HepG2 (cell line): ENCODE data around the gene CYP21A2. TPM values are rescaled to one million over a fixed set of nuclear protein-coding genes. Genes with fewer than 3 reads are reported as not detected.

ENCODE experiments used
- BRF2 ChIP-seq: sonication (generic); formaldehyde crosslinking; IDR thresholded peaks from 2 replicates; pipeline ENCODE4 v1.8.1; 2022; ENCODE audit warnings: mild to moderate bottlenecking, missing genetic modification reagents
- EEA1 ChIP-seq: sonication (generic); formaldehyde crosslinking; IDR thresholded peaks from 2 replicates; pipeline ENCODE4 v1.5.1; 2020; ENCODE audit warnings: mild to moderate bottlenecking, missing genetic modification reagents, borderline replicate concordance
- GRHL1 ChIP-seq: sonication (generic); formaldehyde crosslinking; conservative IDR thresholded peaks from 2 replicates; pipeline ENCODE4 v1.8.0; 2022; ENCODE audit warnings: missing genetic modification reagents
- HDAC1 ChIP-seq: sonication (generic); formaldehyde crosslinking; IDR thresholded peaks from 2 replicates; pipeline ENCODE4 v1.5.1; 2020; ENCODE audit warnings: mild to moderate bottlenecking, missing genetic modification reagents
- KDM4B ChIP-seq: sonication (generic); formaldehyde crosslinking; IDR thresholded peaks from 2 replicates; pipeline ENCODE4 v1.4.0; 2020; ENCODE audit warnings: missing genetic modification reagents
- MTA3 ChIP-seq: sonication (generic); formaldehyde crosslinking; IDR thresholded peaks from 2 replicates; pipeline ENCODE4 v1.4.0; 2020; ENCODE audit warnings: missing genetic modification reagents
- PHB2 ChIP-seq: fragments of 450-650 bp; IDR thresholded peaks from 2 replicates; pipeline ENCODE4 v1.6.1; 2018; ENCODE audit not compliant: partially characterized antibody
- TARDBP ChIP-seq: sonication (generic); formaldehyde crosslinking; IDR thresholded peaks from 2 replicates; pipeline ENCODE4 v1.8.0; 2022; ENCODE audit warnings: mild to moderate bottlenecking, missing genetic modification reagents
- USF2 ChIP-seq, 2 experiments: sonication (generic) in 1 of 2; formaldehyde crosslinking in 1 of 2; IDR thresholded peaks; 2 replicates each; pipeline versions ENCODE4 v1.5.1 to v1.6.1; 2011 to 2020; ENCODE audit warnings: borderline replicate concordance in 1 of 2, low read depth in 1 of 2, low read length in 1 of 2, mild to moderate bottlenecking in 1 of 2, missing genetic modification reagents in 1 of 2, moderate library complexity in 1 of 2
- ZNF772 ChIP-seq: sonication (generic); formaldehyde crosslinking; IDR thresholded peaks from 2 replicates; pipeline ENCODE4 v1.5.0; 2020; ENCODE audit warnings: mild to moderate bottlenecking, missing genetic modification reagents
- ZNF773 ChIP-seq: sonication (generic); formaldehyde crosslinking; IDR thresholded peaks from 2 replicates; pipeline ENCODE4 v1.4.0; 2020; ENCODE audit warnings: missing genetic modification reagents, borderline replicate concordance
- polyA plus RNA-seq, 8 experiments: library from polyadenylated mRNA; depleted of rRNA in 3 of 8; stranded (reverse) in 7 of 8; unstranded in 1 of 8; fragments of >200 nt; fragmentation: Illumina TruSeq in 4 of 8; extraction: Trizol in 4 of 8; gene quantifications; 2 replicates each; pipeline versions ENCODE4 v1.2.1 to v1.2.3, GENCODE V29; 2011 to 2016; ENCODE audit warnings: low read depth in 4 of 8, missing spikeins in 1 of 8, mixed read lengths in 1 of 8; ENCODE audit not compliant: insufficient read depth in 1 of 8
- total RNA-seq, 5 experiments: library from RNA; depleted of rRNA; stranded (reverse); fragments of >200 nt; fragmentation: Illumina TruSeq; extraction: Trizol; gene quantifications; 2 replicates each; pipeline ENCODE4 v1.2.3, GENCODE V29; 2016; ENCODE audit warnings: low read depth in 1 of 5
- TF ChIP-seq, protein P1 (sequence below): IDR thresholded peaks from 2 replicates; pipeline ENCODE4 v1.6.1; 2016; ENCODE audit warnings: control low read depth
- TF ChIP-seq, protein P2 (sequence below): sonication (generic); formaldehyde crosslinking; IDR thresholded peaks from 2 replicates; pipeline ENCODE4 v1.4.0; 2020; ENCODE audit warnings: missing genetic modification reagents
- TF ChIP-seq, protein P3 (sequence below): sonication (generic); formaldehyde crosslinking; IDR thresholded peaks from 2 replicates; pipeline ENCODE4 v1.4.0; 2020; ENCODE audit warnings: missing genetic modification reagents

Gene CYP21A2
- total and polyA plus RNA-seq, 2 of the 13 experiments (the other 11 are each of a cell fraction or from before 2014, with no cell fraction given), result 1.5 to 6.3 TPM

DNA sequence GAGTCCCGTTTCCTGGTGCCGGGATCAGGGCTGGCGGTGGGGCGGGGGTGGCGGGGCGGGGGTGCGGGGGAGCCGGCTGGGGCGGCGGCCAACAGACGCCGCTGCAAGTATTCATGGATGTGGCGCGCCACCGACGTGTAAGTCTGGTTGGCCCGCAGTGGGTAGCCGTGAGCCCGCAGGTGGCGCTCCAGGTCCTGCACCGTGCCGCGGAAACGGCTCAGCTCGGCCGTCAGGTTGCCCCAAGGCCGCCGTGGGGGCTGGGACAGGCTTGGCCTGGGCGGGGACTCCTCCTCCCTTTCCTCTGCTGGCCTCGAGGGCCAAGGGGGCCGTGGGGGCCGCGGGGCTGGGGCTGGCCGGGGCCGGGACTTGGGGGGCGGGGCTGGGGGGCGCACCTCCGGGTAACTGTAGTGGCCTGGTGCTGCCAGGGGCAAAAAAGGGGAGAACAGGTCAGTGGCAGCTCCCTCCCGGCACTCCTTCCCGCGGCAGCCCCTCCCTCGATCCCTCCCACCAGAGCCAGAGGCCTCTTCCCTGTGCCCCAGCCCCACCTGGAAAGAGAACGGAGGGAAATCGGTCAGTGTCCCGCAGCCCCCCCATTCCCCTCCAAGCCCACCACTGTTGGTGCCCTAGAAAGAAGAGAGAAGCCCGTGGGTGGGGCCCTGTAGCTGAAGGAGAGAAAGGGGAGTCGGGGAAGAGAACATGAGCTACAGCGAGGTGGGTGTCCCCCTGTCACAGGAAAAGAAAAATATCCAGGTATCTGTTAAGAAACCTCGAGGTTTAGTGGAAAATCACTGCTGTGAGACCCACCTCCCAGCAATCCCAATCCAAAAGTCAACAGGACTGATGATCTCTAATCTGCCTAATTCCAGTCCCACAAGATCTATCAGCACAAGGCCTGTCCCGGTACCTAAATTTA lies 49.6 kb downstream of the CYP21A2 start (continued):
- TF ChIP-seq, protein P1, sequence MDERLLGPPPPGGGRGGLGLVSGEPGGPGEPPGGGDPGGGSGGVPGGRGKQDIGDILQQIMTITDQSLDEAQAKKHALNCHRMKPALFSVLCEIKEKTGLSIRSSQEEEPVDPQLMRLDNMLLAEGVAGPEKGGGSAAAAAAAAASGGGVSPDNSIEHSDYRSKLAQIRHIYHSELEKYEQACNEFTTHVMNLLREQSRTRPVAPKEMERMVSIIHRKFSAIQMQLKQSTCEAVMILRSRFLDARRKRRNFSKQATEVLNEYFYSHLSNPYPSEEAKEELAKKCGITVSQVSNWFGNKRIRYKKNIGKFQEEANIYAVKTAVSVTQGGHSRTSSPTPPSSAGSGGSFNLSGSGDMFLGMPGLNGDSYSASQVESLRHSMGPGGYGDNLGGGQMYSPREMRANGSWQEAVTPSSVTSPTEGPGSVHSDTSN (CRISPR knock-in tag), result no peak
- no peak for TF ChIP-seq ZNF773 (CRISPR knock-in tag)
- TF ChIP-seq USF2 (IDR thresholded peaks at IDR 0.05; ENCODE audit: low read depth, low read length), result no peak
- no peak for TF ChIP-seq USF2 (CRISPR knock-in tag; IDR thresholded peaks at IDR 0.05; ENCODE audit: borderline replicate concordance)
- TF ChIP-seq HDAC1 (CRISPR knock-in tag), result peak; percentile 81
- TF ChIP-seq MTA3 (CRISPR knock-in tag), result no peak
- TF ChIP-seq, protein P2, sequence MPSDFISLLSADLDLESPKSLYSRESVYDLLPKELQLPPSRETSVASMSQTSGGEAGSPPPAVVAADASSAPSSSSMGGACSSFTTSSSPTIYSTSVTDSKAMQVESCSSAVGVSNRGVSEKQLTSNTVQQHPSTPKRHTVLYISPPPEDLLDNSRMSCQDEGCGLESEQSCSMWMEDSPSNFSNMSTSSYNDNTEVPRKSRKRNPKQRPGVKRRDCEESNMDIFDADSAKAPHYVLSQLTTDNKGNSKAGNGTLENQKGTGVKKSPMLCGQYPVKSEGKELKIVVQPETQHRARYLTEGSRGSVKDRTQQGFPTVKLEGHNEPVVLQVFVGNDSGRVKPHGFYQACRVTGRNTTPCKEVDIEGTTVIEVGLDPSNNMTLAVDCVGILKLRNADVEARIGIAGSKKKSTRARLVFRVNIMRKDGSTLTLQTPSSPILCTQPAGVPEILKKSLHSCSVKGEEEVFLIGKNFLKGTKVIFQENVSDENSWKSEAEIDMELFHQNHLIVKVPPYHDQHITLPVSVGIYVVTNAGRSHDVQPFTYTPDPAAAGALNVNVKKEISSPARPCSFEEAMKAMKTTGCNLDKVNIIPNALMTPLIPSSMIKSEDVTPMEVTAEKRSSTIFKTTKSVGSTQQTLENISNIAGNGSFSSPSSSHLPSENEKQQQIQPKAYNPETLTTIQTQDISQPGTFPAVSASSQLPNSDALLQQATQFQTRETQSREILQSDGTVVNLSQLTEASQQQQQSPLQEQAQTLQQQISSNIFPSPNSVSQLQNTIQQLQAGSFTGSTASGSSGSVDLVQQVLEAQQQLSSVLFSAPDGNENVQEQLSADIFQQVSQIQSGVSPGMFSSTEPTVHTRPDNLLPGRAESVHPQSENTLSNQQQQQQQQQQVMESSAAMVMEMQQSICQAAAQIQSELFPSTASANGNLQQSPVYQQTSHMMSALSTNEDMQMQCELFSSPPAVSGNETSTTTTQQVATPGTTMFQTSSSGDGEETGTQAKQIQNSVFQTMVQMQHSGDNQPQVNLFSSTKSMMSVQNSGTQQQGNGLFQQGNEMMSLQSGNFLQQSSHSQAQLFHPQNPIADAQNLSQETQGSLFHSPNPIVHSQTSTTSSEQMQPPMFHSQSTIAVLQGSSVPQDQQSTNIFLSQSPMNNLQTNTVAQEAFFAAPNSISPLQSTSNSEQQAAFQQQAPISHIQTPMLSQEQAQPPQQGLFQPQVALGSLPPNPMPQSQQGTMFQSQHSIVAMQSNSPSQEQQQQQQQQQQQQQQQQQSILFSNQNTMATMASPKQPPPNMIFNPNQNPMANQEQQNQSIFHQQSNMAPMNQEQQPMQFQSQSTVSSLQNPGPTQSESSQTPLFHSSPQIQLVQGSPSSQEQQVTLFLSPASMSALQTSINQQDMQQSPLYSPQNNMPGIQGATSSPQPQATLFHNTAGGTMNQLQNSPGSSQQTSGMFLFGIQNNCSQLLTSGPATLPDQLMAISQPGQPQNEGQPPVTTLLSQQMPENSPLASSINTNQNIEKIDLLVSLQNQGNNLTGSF, result no peak
- no peak for TF ChIP-seq PHB2
- TF ChIP-seq TARDBP (CRISPR knock-in tag), result no peak
- TF ChIP-seq ZNF772 (CRISPR knock-in tag), result peak; percentile 46; the same call in 1 of the 2 replicates
- TF ChIP-seq GRHL1, result no peak
- TF ChIP-seq, protein P3, sequence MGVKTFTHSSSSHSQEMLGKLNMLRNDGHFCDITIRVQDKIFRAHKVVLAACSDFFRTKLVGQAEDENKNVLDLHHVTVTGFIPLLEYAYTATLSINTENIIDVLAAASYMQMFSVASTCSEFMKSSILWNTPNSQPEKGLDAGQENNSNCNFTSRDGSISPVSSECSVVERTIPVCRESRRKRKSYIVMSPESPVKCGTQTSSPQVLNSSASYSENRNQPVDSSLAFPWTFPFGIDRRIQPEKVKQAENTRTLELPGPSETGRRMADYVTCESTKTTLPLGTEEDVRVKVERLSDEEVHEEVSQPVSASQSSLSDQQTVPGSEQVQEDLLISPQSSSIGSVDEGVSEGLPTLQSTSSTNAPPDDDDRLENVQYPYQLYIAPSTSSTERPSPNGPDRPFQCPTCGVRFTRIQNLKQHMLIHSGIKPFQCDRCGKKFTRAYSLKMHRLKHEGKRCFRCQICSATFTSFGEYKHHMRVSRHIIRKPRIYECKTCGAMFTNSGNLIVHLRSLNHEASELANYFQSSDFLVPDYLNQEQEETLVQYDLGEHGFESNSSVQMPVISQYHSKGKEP (CRISPR knock-in tag), result no peak
- TF ChIP-seq EEA1 (CRISPR knock-in tag), result no peak
- peak; percentile 77; the same call in 1 of the 2 replicates for TF ChIP-seq KDM4B (CRISPR knock-in tag)
- TF ChIP-seq BRF2 (CRISPR knock-in tag), result no peak
